GM12878 (cell line): ENCODE data around the gene TNFAIP3. TPM values are rescaled to one million over a fixed set of nuclear protein-coding genes. Genes with fewer than 3 reads are reported as not detected.

Experiments
- BRCA1 ChIP-seq: IDR thresholded peaks from 2 replicates; pipeline ENCODE4 v1.6.1; 2011; ENCODE audit warnings: low read depth, low read length, improper control_type of control experiment
- CBX5 ChIP-seq: sonication (generic); IDR thresholded peaks from 2 replicates; pipeline ENCODE4 v1.6.1; 2016; ENCODE audit warnings: low read depth, moderate library complexity, mild to moderate bottlenecking, inconsistent platforms
- ESRRA ChIP-seq: IDR thresholded peaks from 2 replicates; pipeline ENCODE4 v1.6.1; 2012; ENCODE audit warnings: mild to moderate bottlenecking, low read length, improper control_type of control experiment
- KAT2A ChIP-seq: conservative IDR thresholded peaks from 2 replicates; pipeline ENCODE4 v1.6.1; 2011; ENCODE audit warnings: low read depth, low read length; ENCODE audit not compliant: control insufficient read depth
- KDM1A ChIP-seq: fragments of 200-600 bp; sonication (generic); IDR thresholded peaks from 2 replicates; pipeline ENCODE4 v1.6.1; 2016; ENCODE audit warnings: borderline replicate concordance
- KLF5 ChIP-seq: fragments of 450-650 bp; IDR thresholded peaks from 2 replicates; pipeline ENCODE4 v1.6.1; 2014; ENCODE audit warnings: mild to moderate bottlenecking; ENCODE audit not compliant: partially characterized antibody
- LARP7 ChIP-seq: fragments of 450-650 bp; IDR thresholded peaks from 2 replicates; pipeline ENCODE4 v1.6.1; 2017; ENCODE audit warnings: mild to moderate bottlenecking
- MYC ChIP-seq: IDR thresholded peaks from 2 replicates; pipeline ENCODE4 v1.6.1; 2011; ENCODE audit warnings: mild to moderate bottlenecking, low read length, moderate library complexity, inconsistent platforms; ENCODE audit not compliant: insufficient read depth, insufficient replicate concordance, insufficient read length, severe bottlenecking
- NR2C1 ChIP-seq: fragments of 450-650 bp; IDR thresholded peaks from 2 replicates; pipeline ENCODE4 v1.6.1; 2017; ENCODE audit warnings: antibody characterized with exemption, mild to moderate bottlenecking, moderate library complexity
- NR2F1 ChIP-seq: fragments of 450-650 bp; conservative IDR thresholded peaks from 2 replicates; pipeline ENCODE4 v1.6.1; 2017; ENCODE audit warnings: mild to moderate bottlenecking
- PAX5 ChIP-seq: IDR thresholded peaks from 2 replicates; pipeline ENCODE4 v1.6.1; 2011; ENCODE audit warnings: low read depth, low read length, borderline replicate concordance
- POU2F2 ChIP-seq: IDR thresholded peaks from 3 replicates; pipeline ENCODE4 v1.6.1; 2011; ENCODE audit warnings: low read depth, mild to moderate bottlenecking, low read length, borderline replicate concordance
- RAD51 ChIP-seq: fragments of 450-650 bp; IDR thresholded peaks from 2 replicates; pipeline ENCODE4 v1.6.1; 2016; ENCODE audit warnings: moderate library complexity, mild to moderate bottlenecking, inconsistent platforms
- RELB ChIP-seq: fragments of 450-650 bp; IDR thresholded peaks from 2 replicates; pipeline ENCODE4 v1.6.1; 2017; ENCODE audit warnings: low read depth, mild to moderate bottlenecking, moderate library complexity
- ZBTB11 ChIP-seq: fragments of 450-650 bp; formaldehyde crosslinking; IDR thresholded peaks from 2 replicates; pipeline ENCODE4 v1.5.0; 2022; ENCODE audit warnings: mild to moderate bottlenecking, missing genetic modification characterization
- ZBTB4 ChIP-seq: fragments of 450-650 bp; formaldehyde crosslinking; IDR thresholded peaks from 2 replicates; pipeline ENCODE4 v1.4.0; 2022; ENCODE audit warnings: mild to moderate bottlenecking, moderate library complexity
- ZNF217 ChIP-seq: fragments of 450-650 bp; IDR thresholded peaks from 2 replicates; pipeline ENCODE4 v1.6.1; 2017; ENCODE audit warnings: antibody characterized with exemption, mild to moderate bottlenecking
- ZNF592 ChIP-seq: fragments of 450-650 bp; IDR thresholded peaks from 2 replicates; pipeline ENCODE4 v1.6.1; 2017; ENCODE audit warnings: mild to moderate bottlenecking, moderate library complexity
- ZZZ3 ChIP-seq: IDR thresholded peaks from 2 replicates; pipeline ENCODE4 v1.6.1; 2011; ENCODE audit warnings: low read depth; ENCODE audit not compliant: control insufficient read depth, insufficient read length
- polyA plus RNA-seq, 11 experiments: library from polyadenylated mRNA; depleted of rRNA in 4 of 11; unstranded in 6 of 11; stranded (reverse) in 5 of 11; fragments of >200 nt; fragmentation: Nextera tagmentation in 4 of 11; fragmentation: Illumina TruSeq in 1 of 11; extraction: Ambion mirVana in 4 of 11; extraction: Trizol in 1 of 11; gene quantifications; 1 replicate in 1 of 11; 2 replicates in 10 of 11; pipeline versions ENCODE4 v1.2.1 to v1.2.3, GENCODE V29; 2011 to 2016; ENCODE audit warnings: inconsistent platforms in 2 of 11, missing spikeins in 2 of 11, low read depth in 1 of 11
- total RNA-seq, 4 experiments: library from RNA; depleted of rRNA in 3 of 4; stranded (reverse); fragments of >200 nt in 3 of 4; fragmentation: Illumina TruSeq in 1 of 4; extraction: Trizol in 1 of 4; gene quantifications; 2 replicates each; pipeline versions ENCODE4 v1.2.1 to v1.2.3, GENCODE V29; 2013 to 2021

Gene TNFAIP3
- total and polyA plus RNA-seq, 10 of the 15 experiments (the other 5 are each of a cell fraction or from before 2014, with no cell fraction given), result 18.0 to 350 (median 127) TPM

- TF ChIP-seq NR2C1 (no peak), MYC (no peak), KLF5 (no peak), ZBTB4 (no peak), KDM1A (no peak), CBX5 (peak; percentile 61; the same call in 1 of the 2 replicates), KAT2A (no peak), BRCA1 (no peak), RELB (peak; percentile 57; the same call in 1 of the 2 replicates), LARP7 (0 out of 2 replicates have a peak, but pooled peaks have one; percentile 23), PAX5 (no peak), NR2F1 (0 out of 2 replicates have a peak, but pooled peaks have one; percentile 39), ZNF217 (no peak), ZBTB11 (no peak), ZZZ3 (no peak), RAD51 (no peak), ESRRA (no peak), POU2F2 (no peak), ZNF592 (no peak)
These were observed 44.7 kb downstream of the TNFAIP3 start (continued) for GRCh38 chr6:137911675-137912191.
